Esophagus (tissue), 2 donors: ENCODE measurements around the gene NOB1. TPM values are rescaled to one million over a fixed set of nuclear protein-coding genes. Genes with fewer than 3 reads are reported as not detected.

Experiments
- H3K27ac ChIP-seq, 2 donors: one replicate each; pipeline ENCODE4 v1.5.1; 2013; ENCODE audit warnings: low read depth in 2 of 2, mild to moderate bottlenecking in 2 of 2, inconsistent platforms in 1 of 2, low read length in 1 of 2, moderate library complexity in 1 of 2
- H3K27me3 ChIP-seq, 2 donors: one replicate each; pipeline ENCODE4 v1.6.1; 2013; ENCODE audit warnings: low read length in 2 of 2, control low read depth in 1 of 2, mild to moderate bottlenecking in 1 of 2; ENCODE audit not compliant: insufficient read depth in 2 of 2, control insufficient read depth in 1 of 2
- H3K36me3 ChIP-seq, 2 donors: one replicate each; pipeline ENCODE4 v1.6.1; 2013; ENCODE audit warnings: low read length in 1 of 2; ENCODE audit not compliant: control insufficient read depth in 2 of 2, insufficient read depth in 2 of 2
- H3K4me1 ChIP-seq, 2 donors: one replicate each; pipeline ENCODE4 v1.6.1; 2013; ENCODE audit warnings: low read length in 1 of 2; ENCODE audit not compliant: control insufficient read depth in 2 of 2, insufficient read depth in 2 of 2
- H3K4me3 ChIP-seq, 2 donors: one replicate each; pipeline ENCODE4 v1.5.1; 2013; ENCODE audit warnings: low read length in 2 of 2, mild to moderate bottlenecking in 2 of 2, low read depth in 1 of 2, moderate library complexity in 1 of 2
- H3K9me3 ChIP-seq, 2 donors: one replicate each; pipeline ENCODE4 v1.6.1; 2013; ENCODE audit warnings: mild to moderate bottlenecking in 2 of 2, low read depth in 1 of 2, low read length in 1 of 2, moderate library complexity in 1 of 2; ENCODE audit not compliant: control insufficient read depth in 2 of 2, insufficient read depth in 1 of 2
- WGBS, 2 donors: extraction: QIAGEN DNeasy Blood & Tissue Kit; methylation state at CpG; one replicate each; pipeline ENCODE4 v1.1.7; 2013; 5-methylcytosine and 5-hydroxymethylcytosine counted together
- polyA plus RNA-seq, 2 donors: library from polyadenylated mRNA; stranded (reverse); fragments of 200-250 nt; gene quantifications; one replicate each; pipeline ENCODE4 v1.2.3, GENCODE V29; 2013
- donor health status: healthy with polysubstance abuse.
- donor health status: Bipolar disorder and iron deficiency.

NOB1 gene
- polyA plus RNA-seq, 2 donors = 14.7 to 49.5 TPM

GRCh38 chr16:69711115-69711740 is 43.5 kb downstream of the NOB1 start:
- no peaks in the 10 kb centered on the region for H3K27me3 ChIP-seq
- H3K36me3 ChIP-seq = peaks cover 0 to 8% of the 10 kb centered on the region in 2 donors
- WGBS, 2 donors = 49 to 53% methylated on average over 12 of the region's 12 CpGs
- H3K9me3 ChIP-seq = no peaks in the 10 kb centered on the region
- no peak overlapping the region for H3K4me3 ChIP-seq
- peak overlapping the region in 1 of 2 donors; percentile 62 for H3K27ac ChIP-seq
- no peaks in the 10 kb centered on the region for H3K4me1 ChIP-seq

- WGBS, 2 donors = 32 to 35% methylated on average over 5 of the region's 5 CpGs
- Histone ChIP-seq H3K27me3 (no peaks in the 10 kb centered on the region), H3K4me3 (no peak overlapping the region), H3K4me1 (no peaks in the 10 kb centered on the region), H3K27ac (peak overlapping the region; percentile 53 to 61), H3K9me3 (no peaks in the 10 kb centered on the region), H3K36me3 (no peaks in the 10 kb centered on the region)
Observed at GRCh38 chr16:69709456-69710084, 45.2 kb downstream of the NOB1 start.

- H3K4me3 ChIP-seq = no peak overlapping the region
- H3K27me3 ChIP-seq = no peaks in the 10 kb centered on the region
- H3K27ac ChIP-seq = no peak overlapping the region
- H3K4me1 ChIP-seq = no peaks in the 10 kb centered on the region
- no peaks in the 10 kb centered on the region for H3K9me3 ChIP-seq
- WGBS, 2 donors = 81 to 85% methylated on average over 10 of the region's 10 CpGs
- H3K36me3 ChIP-seq = no peaks in the 10 kb centered on the region
Observed at GRCh38 chr16:69707920-69708683, 46.6 kb downstream of the NOB1 start.

GRCh38 chr16:69706975-69707340 is 47.8 kb downstream of the NOB1 start:
- Histone ChIP-seq H3K27me3 (no peaks in the 10 kb centered on the region), H3K4me3 (no peak overlapping the region), H3K9me3 (no peaks in the 10 kb centered on the region), H3K27ac (peak overlapping the region; percentile 27 to 79), H3K36me3 (no peaks in the 10 kb centered on the region), H3K4me1 (no peaks in the 10 kb centered on the region)
- WGBS, 2 donors = 73 to 81% methylated on average over 2 of the region's 2 CpGs

- no peaks in the 10 kb centered on the region for H3K27me3 ChIP-seq
- peak overlapping the region; percentile 27 to 79 for H3K27ac ChIP-seq
- H3K36me3 ChIP-seq = no peaks in the 10 kb centered on the region
- no peak overlapping the region for H3K4me3 ChIP-seq
- no peaks in the 10 kb centered on the region for H3K4me1 ChIP-seq
- no peaks in the 10 kb centered on the region for H3K9me3 ChIP-seq
- WGBS, 2 donors = 43 to 46% methylated on average over 1 of the region's 1 CpG
Observed at GRCh38 chr16:69706256-69706974, 48.3 kb downstream of the NOB1 start.

- no peaks in the 10 kb centered on the region for H3K27me3 ChIP-seq
- H3K9me3 ChIP-seq = no peaks in the 10 kb centered on the region
- no peaks in the 10 kb centered on the region for H3K4me1 ChIP-seq
- H3K36me3 ChIP-seq = no peaks in the 10 kb centered on the region
- WGBS, 2 donors = 82 to 85% methylated on average over 2 of the region's 2 CpGs
- H3K4me3 ChIP-seq = no peak overlapping the region
- no peak overlapping the region for H3K27ac ChIP-seq
Observed at GRCh38 chr16:69703638-69704037, 51.1 kb downstream of the NOB1 start.

GRCh38 chr16:69701866-69702265 is 52.9 kb downstream of the NOB1 start:
- Histone ChIP-seq H3K9me3 (no peaks in the 10 kb centered on the region), H3K4me1 (no peaks in the 10 kb centered on the region), H3K27ac (no peak overlapping the region), H3K4me3 (no peak overlapping the region), H3K27me3 (no peaks in the 10 kb centered on the region), H3K36me3 (peaks cover 0 to 2% of the 10 kb centered on the region in 2 donors)
- 63 to 77% methylated on average over 2 of the region's 2 CpGs for WGBS, 2 donors

- Histone ChIP-seq H3K9me3 (no peaks in the 10 kb centered on the region), H3K27ac (no peak overlapping the region), H3K36me3 (peaks cover 0 to 2% of the 10 kb centered on the region in 2 donors), H3K27me3 (no peaks in the 10 kb centered on the region), H3K4me1 (no peaks in the 10 kb centered on the region), H3K4me3 (no peak overlapping the region)
Observed at GRCh38 chr16:69701452-69701851, 53.3 kb downstream of the NOB1 start.

- WGBS, 2 donors = 100% methylated on average over 1 of the region's 1 CpG
- H3K9me3 ChIP-seq = no peaks in the 10 kb centered on the region
- H3K4me3 ChIP-seq = no peak overlapping the region
- H3K27ac ChIP-seq = no peak overlapping the region
- H3K4me1 ChIP-seq = no peaks in the 10 kb centered on the region
- no peaks in the 10 kb centered on the region for H3K27me3 ChIP-seq
- H3K36me3 ChIP-seq = peaks cover 0 to 6% of the 10 kb centered on the region in 2 donors
Observed at GRCh38 chr16:69699915-69700314, 54.8 kb downstream of the NOB1 start.
